ENCODE results near the gene RHEBL1.

GRCh38 chr12:49024543-49024942 is 45.2 kb downstream of the RHEBL1 start:
- TF ChIP-seq CTCF (IDR thresholded peaks at IDR 0.05) (no peak), POLR2A (IDR thresholded peaks at IDR 0.05) (no peak)

Measured in breast epithelium (tissue), 3 donors.